Measurements from ENCODE around the gene SYCP2L.

Gene SYCP2L
- long read RNA-seq, partial matches to known transcripts: 16 of 43 reads
- long read RNA-seq, other reads (novel, unspliced or antisense): 27 of 43 reads

GRCh38 chr6:10886691-10887502 lies at the start of gene SYCP2L:
TSS of gene SYCP2L (plus strand) at chr6:10887052. CDS start at chr6:10887127, 75 bp downstream.
- Histone ChIP-seq H3K27ac (replicated peaks) (peak within 1 kb of the TSS; percentile 79), H3K4me3 (replicated peaks; ENCODE audit: insufficient read depth, low read length) (peak within 1 kb of the TSS; percentile 64), H3K27me3 (ENCODE audit: insufficient read depth, poor library complexity, severe bottlenecking) (no peaks in the 10 kb centered on the region)
- DNase-seq (ENCODE audit: low read depth in 1 of 2, low spot score in 1 of 2): peak; percentile 83 to 87
- TF ChIP-seq CTCF (IDR thresholded peaks at IDR 0.05; ENCODE audit: insufficient read depth, low read length) (peak; percentile 10), SPI1 (IDR thresholded peaks at IDR 0.05; ENCODE audit: borderline replicate concordance, low read depth) (peak; percentile 44; the same call in 1 of the 2 replicates), REST (IDR thresholded peaks at IDR 0.05; ENCODE audit: insufficient replicate concordance, low read depth) (peak; percentile 24), POLR2AphosphoS5 (IDR thresholded peaks at IDR 0.05; ENCODE audit: low read depth) (peak; percentile 78), GABPA (IDR thresholded peaks at IDR 0.05; ENCODE audit: low read depth) (no peak)

- peak in 1 of 2 experiments; percentile 8 for DNase-seq (ENCODE audit: low read depth in 1 of 2, low spot score in 1 of 2)
- no peak overlapping the region; the same call in 1 of the 2 replicates for H3K27ac ChIP-seq (replicated peaks)
- no peaks in the 10 kb centered on the region for H3K27me3 ChIP-seq (ENCODE audit: insufficient read depth, poor library complexity, severe bottlenecking)
- TF ChIP-seq POLR2AphosphoS5 (IDR thresholded peaks at IDR 0.05; ENCODE audit: low read depth) (no peak), SPI1 (IDR thresholded peaks at IDR 0.05; ENCODE audit: borderline replicate concordance, low read depth) (no peak), CTCF (IDR thresholded peaks at IDR 0.05; ENCODE audit: insufficient read depth, low read length) (no peak), REST (IDR thresholded peaks at IDR 0.05; ENCODE audit: insufficient replicate concordance, low read depth) (no peak), GABPA (IDR thresholded peaks at IDR 0.05; ENCODE audit: low read depth) (no peak)
- H3K4me3 ChIP-seq (replicated peaks; ENCODE audit: insufficient read depth, low read length): peak overlapping the region; percentile 68
These were observed 49.2 kb upstream of the SYCP2L start for GRCh38 chr6:10837622-10837994.

GRCh38 chr6:10837995-10838793 lies 48.7 kb upstream of the SYCP2L start, which contains the start of gene MAK:
TSS of gene MAK (minus strand) at chr6:10838539. CDS start at chr6:10830648, 7,891 bp downstream.
- H3K27me3 ChIP-seq (ENCODE audit: insufficient read depth, poor library complexity, severe bottlenecking): no peaks in the 10 kb centered on the region
- H3K4me3 ChIP-seq (replicated peaks; ENCODE audit: insufficient read depth, low read length): peak within 1 kb of the TSS; percentile 68
- TF ChIP-seq REST (IDR thresholded peaks at IDR 0.05; ENCODE audit: insufficient replicate concordance, low read depth): no peak
- TF ChIP-seq POLR2AphosphoS5 (IDR thresholded peaks at IDR 0.05; ENCODE audit: low read depth): peak; percentile 64; the same call in 1 of the 2 replicates
- 0 out of 2 replicates have a peak, but pooled peaks have one; percentile 20 for TF ChIP-seq SPI1 (IDR thresholded peaks at IDR 0.05; ENCODE audit: borderline replicate concordance, low read depth)
- H3K27ac ChIP-seq (replicated peaks): peak within 1 kb of the TSS; percentile 76
- DNase-seq (ENCODE audit: low read depth in 1 of 2, low spot score in 1 of 2): peak; percentile 43 to 88
